ENCODE measurements around the gene RALGDS. TPM values are rescaled to one million over a fixed set of nuclear protein-coding genes. Genes with fewer than 3 reads are reported as not detected.

The RALGDS gene
- total RNA-seq, 4 donors from 2014 or later: 26.0 to 95.1 (median 38.9) TPM

DNA sequence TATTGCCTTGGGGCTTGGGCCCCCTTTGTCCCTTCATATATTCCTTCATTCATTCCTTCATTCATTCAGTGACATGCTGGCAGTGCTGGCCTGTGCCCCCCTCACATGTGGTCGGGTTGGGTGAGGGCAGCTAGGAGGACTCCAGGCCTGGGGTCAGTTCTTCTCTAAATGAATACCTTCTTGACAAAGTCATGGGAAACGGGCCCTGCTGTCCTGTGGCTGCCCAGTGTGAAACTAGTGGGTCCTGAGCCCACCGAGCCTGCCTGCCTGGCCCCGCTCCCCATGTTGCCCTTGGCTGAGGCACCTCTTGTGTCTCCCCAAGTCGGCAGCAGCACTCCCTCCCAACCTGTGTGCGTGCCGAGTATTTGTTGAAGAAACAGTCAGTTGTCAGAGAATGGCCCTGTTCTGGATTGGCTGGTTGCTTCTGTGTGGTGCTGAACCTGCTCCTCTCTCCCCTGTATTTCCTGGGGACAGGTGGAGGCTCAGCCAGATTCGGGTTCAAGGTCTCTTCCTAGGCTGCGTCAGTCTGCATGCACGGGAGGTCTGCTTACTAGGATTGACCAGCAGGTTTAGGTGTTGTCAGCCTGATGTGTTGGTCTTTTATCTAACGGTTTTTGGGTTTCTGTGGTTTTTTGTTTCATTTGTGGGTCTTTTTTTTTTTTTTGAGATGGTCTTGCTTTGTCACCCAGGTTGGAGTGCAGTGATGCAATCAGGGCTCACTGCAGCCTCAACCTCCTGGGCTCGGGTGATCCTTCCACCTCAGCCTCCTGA is 62.3 kb downstream of the RALGDS start:
- TF ChIP-seq, protein P1, sequence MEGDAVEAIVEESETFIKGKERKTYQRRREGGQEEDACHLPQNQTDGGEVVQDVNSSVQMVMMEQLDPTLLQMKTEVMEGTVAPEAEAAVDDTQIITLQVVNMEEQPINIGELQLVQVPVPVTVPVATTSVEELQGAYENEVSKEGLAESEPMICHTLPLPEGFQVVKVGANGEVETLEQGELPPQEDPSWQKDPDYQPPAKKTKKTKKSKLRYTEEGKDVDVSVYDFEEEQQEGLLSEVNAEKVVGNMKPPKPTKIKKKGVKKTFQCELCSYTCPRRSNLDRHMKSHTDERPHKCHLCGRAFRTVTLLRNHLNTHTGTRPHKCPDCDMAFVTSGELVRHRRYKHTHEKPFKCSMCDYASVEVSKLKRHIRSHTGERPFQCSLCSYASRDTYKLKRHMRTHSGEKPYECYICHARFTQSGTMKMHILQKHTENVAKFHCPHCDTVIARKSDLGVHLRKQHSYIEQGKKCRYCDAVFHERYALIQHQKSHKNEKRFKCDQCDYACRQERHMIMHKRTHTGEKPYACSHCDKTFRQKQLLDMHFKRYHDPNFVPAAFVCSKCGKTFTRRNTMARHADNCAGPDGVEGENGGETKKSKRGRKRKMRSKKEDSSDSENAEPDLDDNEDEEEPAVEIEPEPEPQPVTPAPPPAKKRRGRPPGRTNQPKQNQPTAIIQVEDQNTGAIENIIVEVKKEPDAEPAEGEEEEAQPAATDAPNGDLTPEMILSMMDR (IDR thresholded peaks at IDR 0.05; ENCODE audit: low read depth): no peak

DNA sequence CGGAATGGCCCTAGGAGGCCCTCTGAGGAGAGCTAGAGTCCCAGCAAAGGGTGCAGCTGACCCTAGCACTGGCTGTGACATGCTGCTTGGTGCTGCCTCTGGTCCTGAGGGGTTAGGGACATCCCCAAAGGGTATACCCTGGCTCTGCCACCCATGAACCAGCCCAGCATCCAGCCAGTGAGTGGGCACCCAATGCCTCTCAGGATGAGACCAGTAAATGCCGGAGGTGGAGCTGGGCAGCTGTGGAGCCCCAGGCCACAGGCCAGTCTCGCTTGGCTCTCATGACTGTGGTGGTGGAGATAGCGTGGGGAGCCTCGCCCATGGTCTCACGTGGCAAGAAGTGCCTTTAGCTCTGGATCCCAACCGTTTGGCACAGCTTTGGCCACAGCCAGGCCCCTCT is 63.0 kb downstream of the RALGDS start:
- TF ChIP-seq, protein P1 (IDR thresholded peaks at IDR 0.05; ENCODE audit: low read depth): no peak

DNA sequence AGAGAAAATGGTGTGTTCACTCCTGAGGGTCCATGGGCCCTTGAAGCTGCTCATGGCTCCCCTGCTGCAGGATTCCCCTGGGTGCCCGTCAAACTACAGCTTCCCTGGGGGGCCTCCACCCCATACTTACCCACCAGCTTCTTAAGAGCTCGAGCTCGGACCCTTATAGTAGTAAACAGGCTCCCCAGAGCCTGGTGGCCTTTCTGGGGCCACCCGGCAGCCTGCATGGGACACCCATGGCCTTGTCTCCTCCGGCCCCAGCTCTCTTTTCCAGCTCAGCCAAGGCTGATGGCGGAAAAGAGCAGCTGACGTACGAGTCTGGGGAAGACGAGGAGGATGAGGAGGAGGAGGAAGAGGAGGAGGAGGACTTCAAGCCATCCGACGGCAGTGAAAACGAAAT is 63.5 kb downstream of the RALGDS start:
- TF ChIP-seq, protein P1 (IDR thresholded peaks at IDR 0.05; ENCODE audit: low read depth): no peak

DNA sequence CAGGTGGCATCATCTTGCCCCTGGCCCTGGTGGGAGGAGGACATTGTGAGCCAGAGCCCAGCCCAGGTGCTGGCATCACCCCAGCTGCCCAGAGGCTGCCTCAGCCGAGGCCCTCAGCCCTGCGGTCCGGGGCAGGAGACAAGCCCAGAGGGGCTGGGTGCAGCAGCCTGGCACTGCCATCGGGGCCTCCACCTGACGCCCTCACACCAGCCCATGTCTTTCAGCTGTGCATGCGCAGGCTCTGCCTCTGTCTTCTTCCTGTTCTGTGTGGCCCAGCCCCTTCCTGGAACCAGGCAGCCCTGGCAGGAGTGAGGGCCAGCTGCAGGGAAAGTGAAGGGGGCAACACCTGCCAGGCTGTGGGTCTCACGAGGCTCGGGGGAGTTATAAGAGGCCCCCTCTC is 64.0 kb downstream of the RALGDS start:
- TF ChIP-seq, protein P1 (IDR thresholded peaks at IDR 0.05; ENCODE audit: low read depth): no peak

DNA sequence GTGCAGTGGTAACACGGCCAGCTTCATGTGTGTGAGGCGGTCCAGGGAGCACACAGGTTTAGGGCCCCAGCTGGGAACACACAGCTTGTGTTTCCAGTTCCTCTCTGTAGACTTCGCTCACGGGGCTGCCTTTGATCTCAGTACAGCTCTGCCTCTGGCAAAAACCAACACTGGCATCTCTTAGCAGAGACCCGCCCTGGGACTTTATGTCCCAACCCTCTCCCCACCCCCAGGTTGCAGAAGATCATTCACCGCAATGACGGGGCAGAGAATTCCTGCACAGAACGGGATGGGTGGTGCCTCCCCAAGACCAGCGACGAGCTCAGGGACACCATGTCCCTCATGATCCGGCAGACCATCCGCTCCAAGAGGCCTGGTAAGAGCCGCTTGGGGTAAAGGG is 64.5 kb downstream of the RALGDS start:
- TF ChIP-seq, protein P1 (IDR thresholded peaks at IDR 0.05; ENCODE audit: low read depth): no peak

DNA sequence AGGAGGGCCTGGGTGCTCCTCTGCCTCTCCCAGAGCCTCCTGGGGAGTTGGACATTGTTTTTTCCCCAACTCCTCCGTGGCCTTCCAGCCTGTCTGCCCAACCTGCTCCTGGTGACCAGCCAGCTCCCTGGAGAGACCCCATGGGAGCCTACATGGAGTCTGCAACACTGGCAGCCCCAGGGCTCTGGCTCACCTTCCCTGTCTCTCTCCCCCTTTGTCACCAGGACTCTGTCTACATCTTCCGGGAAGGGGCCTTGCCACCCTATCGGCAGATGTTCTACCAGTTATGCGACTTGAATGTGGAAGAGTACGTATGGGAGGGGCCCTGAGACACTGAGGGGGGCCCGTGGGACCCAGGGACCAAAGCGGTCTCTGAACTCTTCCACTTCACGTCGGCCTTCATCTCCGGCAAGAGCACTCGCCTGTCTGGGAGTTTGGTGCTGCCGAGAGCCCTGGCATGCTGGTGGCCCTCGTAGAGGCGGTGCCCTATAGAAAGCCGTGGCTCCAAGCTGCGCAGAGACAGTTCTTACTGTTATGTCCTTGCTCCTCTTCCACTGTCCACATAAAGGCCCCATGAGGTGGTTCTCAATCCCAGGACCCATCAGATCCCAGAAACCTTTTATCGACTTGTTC is 65.1 kb downstream of the RALGDS start:
- TF ChIP-seq, protein P1 (IDR thresholded peaks at IDR 0.05; ENCODE audit: low read depth): no peak

DNA sequence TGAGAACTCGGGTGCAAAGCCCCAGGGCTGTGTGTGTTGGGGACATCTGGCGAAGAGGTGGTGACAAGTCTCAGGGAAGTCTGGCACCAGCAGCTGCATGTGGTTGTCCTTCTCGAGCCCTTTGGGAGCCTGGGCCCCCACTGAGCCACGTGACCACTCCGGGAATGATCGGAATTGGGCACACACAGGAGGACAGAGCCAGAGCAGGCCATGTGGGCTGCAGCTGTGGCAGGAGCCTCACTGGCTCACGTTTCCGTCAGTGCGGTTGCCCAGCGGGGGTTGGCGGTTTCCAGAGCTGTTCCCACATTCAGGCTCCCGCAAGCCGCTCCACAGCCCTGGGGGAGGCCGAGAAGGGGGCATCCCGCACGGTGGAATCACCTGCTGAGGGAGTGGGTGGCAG is 66.1 kb downstream of the RALGDS start:
- TF ChIP-seq, protein P1 (IDR thresholded peaks at IDR 0.05; ENCODE audit: low read depth): no peak

Measured in subcutaneous adipose tissue (tissue), 4 donors.